K562 (cell line): ENCODE data around the gene FUCA1. TPM values are rescaled to one million over a fixed set of nuclear protein-coding genes. Genes with fewer than 3 reads are reported as not detected.

Experiments
- ATAC-seq: fragments of 200-7000 bp; cut with Tn5 transposase; 3 replicates; pipeline ENCODE4 v1.9.1; 2020; ENCODE audit warnings: moderate library complexity
- BruUV-seq: library from RNA; stranded (reverse); fragments of 400-500 nt; replicated peaks from 2 replicates; lab custom pipeline; 2021; lab: Mats Ljungman, UMichigan
- CTCF ChIA-PET: fragments of 300-600 bp; formaldehyde crosslinking; extraction: SDS; loops from one replicate; lab custom pipeline; 2021; ENCODE audit warnings: low intra/inter-chr PET ratio; lab: Yijun Ruan, JAX
- POLR2A ChIA-PET: fragments of 300-600, 350-650 bp; sonication (Branson Sonifier 250); formaldehyde crosslinking; extraction: SDS; loops from one replicate; lab custom pipeline; 2021; ENCODE audit warnings: antibody characterized with exemption, inconsistent platforms; lab: Yijun Ruan, JAX
- DNase-seq, 4 experiments: peaks; one replicate each; pipeline versions ENCODE4 v3.0.0 to v3.0.0-alpha.2; 2011 to 2018; ENCODE audit warnings: low spot score in 3 of 4, mixed read lengths in 3 of 4; ENCODE audit errors: extremely low read depth in 1 of 4
- FAIRE-seq: peaks from 2 replicates; lab custom pipeline; 2011; peaks lifted over from hg19 to GRCh38; lab: Jason Lieb, UNC
- H2AFZ ChIP-seq: 2 replicates; pipeline ENCODE4 v1.6.0; 2011; ENCODE audit warnings: low read depth, low read length, control low read depth, inconsistent platforms
- H3K27ac ChIP-seq: fragments of 200-600 bp; 3 replicates; pipeline ENCODE4 v1.8.0; 2011; ENCODE audit warnings: low read depth, mild to moderate bottlenecking, control low read depth, inconsistent platforms, low read length, moderate library complexity, mixed read lengths; ENCODE audit errors: extremely low read depth
- H3K27me3 ChIP-seq, 2 experiments: fragments of 300-600 bp in 1 of 2; 2 replicates in 1 of 2; 3 replicates in 1 of 2; pipeline versions ENCODE4 v1.6.0 to v1.8.0; 2011; ENCODE audit warnings: inconsistent platforms in 2 of 2, low read length in 2 of 2, mild to moderate bottlenecking in 1 of 2, mixed read lengths in 1 of 2, moderate library complexity in 1 of 2; ENCODE audit not compliant: control insufficient read depth in 2 of 2, insufficient read depth in 2 of 2
- H3K36me3 ChIP-seq: fragments of 300-600 bp; 3 replicates; pipeline ENCODE4 v1.8.0; 2011; ENCODE audit warnings: mild to moderate bottlenecking, low read length, inconsistent platforms; ENCODE audit not compliant: control insufficient read depth, insufficient read depth
- H3K4me1 ChIP-seq, 2 experiments: fragments of 200-600 bp in 1 of 2; replicated peaks in 1 of 2; 2 replicates in 1 of 2; 3 replicates in 1 of 2; pipeline versions ENCODE4 v1.5.1 to v1.8.0; 2011; ENCODE audit warnings: inconsistent platforms in 2 of 2, low read length in 2 of 2, mild to moderate bottlenecking in 1 of 2, mixed read lengths in 1 of 2, moderate library complexity in 1 of 2; ENCODE audit not compliant: control insufficient read depth in 2 of 2, insufficient read depth in 2 of 2
- H3K4me2 ChIP-seq: 2 replicates; pipeline ENCODE4 v1.6.1; 2011; ENCODE audit warnings: low read length, control low read depth, inconsistent platforms, mixed read lengths; ENCODE audit not compliant: insufficient read depth
- H3K4me3 ChIP-seq: fragments of 200-600 bp; sonication (generic), shearing (Covaris generic); 2 replicates; pipeline ENCODE4 v1.5.1; 2016; ENCODE audit warnings: control low read depth, inconsistent platforms
- H3K79me2 ChIP-seq: fragments of 200-600 bp; 3 replicates; pipeline ENCODE4 v1.8.0; 2011; ENCODE audit warnings: low read length, inconsistent platforms; ENCODE audit not compliant: control insufficient read depth, insufficient read depth
- H3K9ac ChIP-seq, 2 experiments: 2 replicates each; pipeline versions ENCODE4 v1.6.0 to v1.6.1; 2011; ENCODE audit warnings: low read depth in 2 of 2, low read length in 2 of 2, control low read depth in 1 of 2, inconsistent platforms in 1 of 2, mild to moderate bottlenecking in 1 of 2, mixed read lengths in 1 of 2; ENCODE audit not compliant: insufficient read depth in 1 of 2
- H3K9me1 ChIP-seq: one replicate; pipeline ENCODE4 v1.6.0; 2011; ENCODE audit warnings: inconsistent platforms, mild to moderate bottlenecking, low read length, moderate library complexity; ENCODE audit not compliant: control insufficient read depth, insufficient read depth
- H3K9me3 ChIP-seq: replicated peaks from 2 replicates; pipeline ENCODE4 v1.5.1; 2011; ENCODE audit warnings: low read depth, low read length, inconsistent platforms; ENCODE audit not compliant: control insufficient read depth, insufficient read depth
- H4K20me1 ChIP-seq: replicated peaks from 2 replicates; pipeline ENCODE4 v1.6.1; 2011; ENCODE audit warnings: low read length, inconsistent platforms, mixed read lengths; ENCODE audit not compliant: control insufficient read depth, insufficient read depth
- CCAR2 ChIP-seq: fragments of 200-400 bp; formaldehyde crosslinking; IDR thresholded peaks from 2 replicates; pipeline ENCODE4 v1.6.1; 2017; ENCODE audit warnings: mild to moderate bottlenecking, low read depth, low read length
- COPS2 ChIP-seq: fragments of 450-650 bp; conservative IDR thresholded peaks from 2 replicates; pipeline ENCODE4 v1.6.1; 2016; ENCODE audit warnings: mild to moderate bottlenecking, moderate library complexity
- DACH1 ChIP-seq: fragments of 450-650 bp; IDR thresholded peaks from 2 replicates; pipeline ENCODE4 v1.6.1; 2018; ENCODE audit not compliant: partially characterized antibody
- DDX20 ChIP-seq: fragments of 450-650 bp; IDR thresholded peaks from 2 replicates; pipeline ENCODE4 v1.6.1; 2016; ENCODE audit warnings: missing genetic modification characterization, low read depth, mild to moderate bottlenecking, missing compliant biosample characterization, moderate library complexity
- MEF2D ChIP-seq: conservative IDR thresholded peaks from 2 replicates; pipeline ENCODE4 v1.6.1; 2016; ENCODE audit warnings: low read depth, missing genetic modification characterization, missing compliant biosample characterization
- MTA2 ChIP-seq: fragments of 450-650 bp; IDR thresholded peaks from 2 replicates; pipeline ENCODE4 v1.6.1; 2016; ENCODE audit warnings: low read depth
- NONO ChIP-seq, 2 experiments: fragments of 200-400 bp in 1 of 2; fragments of 450-650 bp in 1 of 2; formaldehyde crosslinking in 1 of 2; IDR thresholded peaks; 2 replicates each; pipeline ENCODE4 v1.6.1; 2017; ENCODE audit warnings: low read depth in 2 of 2, mild to moderate bottlenecking in 2 of 2, moderate library complexity in 2 of 2, low read length in 1 of 2
- PCBP2 ChIP-seq: fragments of 200-400 bp; formaldehyde crosslinking; IDR thresholded peaks from 2 replicates; pipeline ENCODE4 v1.6.1; 2018; ENCODE audit warnings: low read length, low read depth, mild to moderate bottlenecking, moderate library complexity; ENCODE audit not compliant: poor library complexity, severe bottlenecking
- STAT5A ChIP-seq: IDR thresholded peaks from 2 replicates; pipeline ENCODE4 v1.6.1; 2012; ENCODE audit warnings: low read length, inconsistent platforms, borderline replicate concordance
- TBL1XR1 ChIP-seq, 2 experiments: IDR thresholded peaks; 2 replicates each; pipeline ENCODE4 v1.6.1; 2012; ENCODE audit warnings: improper control_type of control experiment in 2 of 2, low read length in 2 of 2, mild to moderate bottlenecking in 1 of 2
- USF1 ChIP-seq: sonication (generic); formaldehyde crosslinking; IDR thresholded peaks from 2 replicates; pipeline ENCODE4 v1.9.0; 2022; ENCODE audit warnings: mild to moderate bottlenecking, missing genetic modification reagents
- ZNF197 ChIP-seq: fragments of 200-800 bp; sonication (Bioruptor generic); IDR thresholded peaks from 2 replicates; pipeline ENCODE4 v1.6.1; 2016; ENCODE audit warnings: low read depth, missing genetic modification characterization, missing compliant biosample characterization
- ZNF212 ChIP-seq: fragments of 450-650 bp; formaldehyde crosslinking; IDR thresholded peaks from 2 replicates; pipeline ENCODE4 v1.4.0; 2020; ENCODE audit warnings: mild to moderate bottlenecking
- ZNF696 ChIP-seq: fragments of 250-450 bp; sonication (Bioruptor Pico); conservative IDR thresholded peaks from 2 replicates; pipeline ENCODE4 v1.4.0; 2020; ENCODE audit warnings: mild to moderate bottlenecking, moderate library complexity
- ZNF717 ChIP-seq: fragments of 250-450 bp; sonication (Bioruptor Pico); IDR thresholded peaks from 2 replicates; pipeline ENCODE4 v1.5.0; 2021
- ZSCAN32 ChIP-seq: fragments of 450-650 bp; formaldehyde crosslinking; IDR thresholded peaks from 2 replicates; pipeline ENCODE4 v1.4.0; 2020; ENCODE audit warnings: mild to moderate bottlenecking, moderate library complexity
- WGBS: fragments of 100-300 bp; shearing (Covaris generic); methylation state at CpG from one replicate; pipeline ENCODE4 v1.1.6; 2016; ENCODE audit warnings: low coverage, mixed read lengths; ENCODE audit not compliant: insufficient coverage; ENCODE audit errors: missing lambda C conversion rate; 5-methylcytosine and 5-hydroxymethylcytosine counted together
- in situ Hi-C: fragments of 300-500 bp; cut with MboI; formaldehyde crosslinking; loops from 4 replicates; pipeline ENCODE4 v1.15.0; 2018; ENCODE audit warnings: inconsistent platforms, mixed read lengths
- intact Hi-C: fragments of 100-400 bp; cut with micrococcal nuclease; formaldehyde crosslinking; loops from 2 replicates; pipeline ENCODE4 v1.14.2; 2022
- polyA plus RNA-seq, 8 experiments: library from polyadenylated mRNA; depleted of rRNA in 4 of 8; stranded (reverse) in 5 of 8; unstranded in 3 of 8; fragments of >200 nt; fragmentation: Nextera tagmentation in 2 of 8; fragmentation: Illumina TruSeq in 1 of 8; extraction: Ambion mirVana in 2 of 8; extraction: Trizol in 1 of 8; gene quantifications; 2 replicates each; pipeline versions ENCODE4 v1.2.1 to v1.2.3, GENCODE V29; 2011 to 2014; ENCODE audit warnings: inconsistent platforms in 1 of 8, missing spikeins in 1 of 8
- total RNA-seq, 7 experiments: library from RNA; depleted of rRNA in 6 of 7; stranded (reverse); fragments of >200 nt in 6 of 7; fragmentation: Illumina TruSeq in 2 of 7; extraction: Trizol in 2 of 7; gene quantifications; 2 replicates each; pipeline versions ENCODE4 v1.2.1 to v1.2.3, GENCODE V29; 2011 to 2021; ENCODE audit warnings: low replicate concordance in 1 of 7
- TF ChIP-seq, protein P1 (sequence below): fragments of 250-450 bp; sonication (Bioruptor Pico); IDR thresholded peaks from 2 replicates; pipeline ENCODE4 v1.8.0; 2021; ENCODE audit warnings: borderline replicate concordance, mild to moderate bottlenecking, moderate library complexity; ENCODE audit not compliant: poor library complexity, severe bottlenecking

The FUCA1 gene
- total and polyA plus RNA-seq, 9 of the 15 experiments (the other 6 are each of a cell fraction or from before 2014, with no cell fraction given) = 7.0 to 20.5 (median 13.5) TPM

DNA sequence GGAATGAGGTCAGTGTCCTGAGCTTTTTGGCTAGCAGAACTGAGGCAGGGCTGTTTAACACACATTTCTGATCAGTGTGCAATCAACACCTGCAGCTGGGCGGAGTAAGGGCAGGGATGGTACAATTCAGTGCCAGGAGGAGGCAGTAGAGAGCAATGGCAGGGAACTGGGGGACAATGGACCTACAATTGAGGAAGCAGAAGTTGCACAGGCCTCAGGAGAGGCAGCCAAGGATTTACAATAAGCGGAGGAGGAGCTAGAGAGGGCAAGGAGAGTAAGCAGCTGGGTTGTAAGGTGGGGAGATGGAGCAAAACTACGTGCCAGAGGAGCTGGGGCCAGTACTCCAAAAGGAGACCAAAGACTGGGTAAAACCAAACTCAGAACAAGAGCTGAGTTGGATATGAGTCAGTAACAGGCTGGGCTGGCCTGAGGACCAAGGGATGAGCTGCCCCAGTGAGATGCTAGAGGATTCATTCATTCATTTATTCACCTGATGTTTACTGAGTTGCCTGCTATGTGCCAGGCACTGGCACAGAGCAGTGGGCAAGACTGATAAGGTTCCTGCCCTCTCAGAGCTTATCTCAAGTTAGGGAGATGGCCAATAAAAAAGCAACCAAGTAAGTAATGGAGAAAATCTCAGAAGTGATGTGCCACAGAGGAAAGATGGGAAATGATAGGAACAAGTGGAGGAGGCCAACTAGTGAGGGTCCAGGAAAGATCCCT is 57.1 kb downstream of the FUCA1 start:
- in situ Hi-C loops = no loop called here
- H3K9ac ChIP-seq = peak overlapping the region in 1 of 2 experiments; percentile 18; a peak in 1 of 4 replicates
- peaks cover 5 to 18% of the 10 kb centered on the region in 2 experiments; a peak in 4 of 5 replicates for H3K4me1 ChIP-seq
- H3K36me3 ChIP-seq = peaks cover 11% of the 10 kb centered on the region; the same call in 2 of the 3 replicates
- no peak overlapping the region for H3K27ac ChIP-seq
- H3K79me2 ChIP-seq = no peaks in the 10 kb centered on the region
- H2AFZ ChIP-seq = no peak overlapping the region
- DNase-seq (peak; percentile 74 to 83 (median 78)), FAIRE-seq (peak; percentile 89), ATAC-seq (peak; percentile 90)
- no peak overlapping the region; the same call in 1 of the 2 replicates for H3K4me2 ChIP-seq
- H3K9me1 ChIP-seq = no peaks in the 10 kb centered on the region
- WGBS = 26% methylated on average over 3 of the region's 3 CpGs
- ChIA-PET CTCF (interaction anchor here (0.8 to 2.7 kb wide), 6 partner anchors 41 to 105 kb away, joined by 3 to 22 read pairs (median 4); partner anchors contain the start of gene FUCA1), POLR2A (interaction anchor here (0.9 to 2.5 kb wide), 7 partner anchors 9 to 149 kb away, joined by 4 to 14 read pairs (median 6); partner anchors contain the start of genes HMGCL, LYPLA2 and PNRC2)
- no TSS peak for BruUV-seq
- no peaks in the 10 kb centered on the region for H3K27me3 ChIP-seq
- intact Hi-C loops = loop anchor here (1.0 kb wide), 1 partner anchor 105 kb away; no protein-coding TSS in a partner anchor
- no peaks in the 10 kb centered on the region for H3K9me3 ChIP-seq
- no peaks in the 10 kb centered on the region for H4K20me1 ChIP-seq
- no peak overlapping the region for H3K4me3 ChIP-seq
- TF ChIP-seq DACH1 (no peak), DDX20 (tag) (no peak), USF1 (CRISPR knock-in tag) (no peak), MEF2D (no peak), ZNF717 (CRISPR knock-in tag) (no peak), TBL1XR1 (IDR thresholded peaks at IDR 0.05; ENCODE audit: low read length in 2 of 2) (no peak), MTA2 (0 out of 2 replicates have a peak, but pooled peaks have one; percentile 11), ZNF197 (no peak), ZNF696 (no peak), COPS2 (no peak), ZSCAN32 (CRISPR knock-in tag) (no peak), PCBP2 (no peak), STAT5A (no peak), NONO (IDR thresholded peaks at IDR 0.05; ENCODE audit: low read depth in 2 of 2, low read length in 1 of 2) (no peak), CCAR2 (no peak), ZNF212 (no peak)
- TF ChIP-seq, protein P1, sequence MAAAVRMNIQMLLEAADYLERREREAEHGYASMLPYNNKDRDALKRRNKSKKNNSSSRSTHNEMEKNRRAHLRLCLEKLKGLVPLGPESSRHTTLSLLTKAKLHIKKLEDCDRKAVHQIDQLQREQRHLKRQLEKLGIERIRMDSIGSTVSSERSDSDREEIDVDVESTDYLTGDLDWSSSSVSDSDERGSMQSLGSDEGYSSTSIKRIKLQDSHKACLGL (CRISPR knock-in tag) = no peak
